Cardiac fibroblast (primary cell): Measurements from ENCODE around the gene SYT8.

Source experiments
- DNase-seq, 2 donors: peaks; one replicate each; pipeline versions ENCODE4 v3.0.0 to v3.0.0-alpha.2; 2010; ENCODE audit warnings: low read depth in 2 of 2
- H3K4me3 ChIP-seq, 2 donors: replicated peaks in 1 of 2; 1 replicate in 1 of 2; 2 replicates in 1 of 2; pipeline ENCODE4 v1.5.1; 2011; ENCODE audit warnings: low read depth in 2 of 2, low read length in 2 of 2, mild to moderate bottlenecking in 2 of 2, moderate library complexity in 1 of 2
- CTCF ChIP-seq: IDR thresholded peaks from one replicate; pipeline ENCODE4 v1.5.1; 2011; ENCODE audit warnings: low read depth, mild to moderate bottlenecking, low read length, inconsistent platforms

SYT8 gene

GRCh38 chr11:1854949-1855885 lies 20.4 kb downstream of the SYT8 start:
- no peak for TF ChIP-seq CTCF
- H3K4me3 ChIP-seq, result no peak overlapping the region
- DNase-seq, result no peak

- H3K4me3 ChIP-seq, result no peak overlapping the region
- TF ChIP-seq CTCF, result no peak
- DNase-seq, result no peak
Observed at GRCh38 chr11:1855886-1856265, 21.1 kb downstream of the SYT8 start.

GRCh38 chr11:1856306-1857005 lies 21.7 kb downstream of the SYT8 start:
- no peak for DNase-seq
- no peak for TF ChIP-seq CTCF
- H3K4me3 ChIP-seq, result no peak overlapping the region

- no peak for DNase-seq
Observed at GRCh38 chr11:1857064-1857463, 22.3 kb downstream of the SYT8 start.

GRCh38 chr11:1858154-1858553 lies 23.4 kb downstream of the SYT8 start:
- no peak overlapping the region for H3K4me3 ChIP-seq
- no peak for TF ChIP-seq CTCF
- DNase-seq, result no peak

More at GRCh38 chr11:1857064-1857463, 22.3 kb downstream of the SYT8 start:
- no peak for TF ChIP-seq CTCF
- no peak overlapping the region for H3K4me3 ChIP-seq

GRCh38 chr11:1858576-1858975 lies 23.8 kb downstream of the SYT8 start:
- H3K4me3 ChIP-seq, result no peak overlapping the region
- no peak for TF ChIP-seq CTCF
- DNase-seq, result no peak
